GM18858 (cell line): Measurements from ENCODE around the gene TBL2.
"Not testable (repeated sequence)": the region's sequence is repeated elsewhere in the genome, so short reads cannot be mapped to it uniquely, and the experiment has no call there.

Experiments used
- ATAC-seq: cut with Tn5 transposase; IDR thresholded peaks from one replicate; pipeline ENCODE4 v1.9.1; 2021; ENCODE audit not compliant: unreplicated experiment

The TBL2 gene

GRCh38 chr7:73606801-73607691 is 28.7 kb upstream of the TBL2 start:
- no peak for ATAC-seq

GRCh38 chr7:73605601-73606220 is 27.3 kb upstream of the TBL2 start:
- no peak for ATAC-seq

GRCh38 chr7:73602721-73603651 is 24.6 kb upstream of the TBL2 start:
- ATAC-seq = no peak

GRCh38 chr7:73599916-73600315 is 21.5 kb upstream of the TBL2 start:
- ATAC-seq = no peak

DNA sequence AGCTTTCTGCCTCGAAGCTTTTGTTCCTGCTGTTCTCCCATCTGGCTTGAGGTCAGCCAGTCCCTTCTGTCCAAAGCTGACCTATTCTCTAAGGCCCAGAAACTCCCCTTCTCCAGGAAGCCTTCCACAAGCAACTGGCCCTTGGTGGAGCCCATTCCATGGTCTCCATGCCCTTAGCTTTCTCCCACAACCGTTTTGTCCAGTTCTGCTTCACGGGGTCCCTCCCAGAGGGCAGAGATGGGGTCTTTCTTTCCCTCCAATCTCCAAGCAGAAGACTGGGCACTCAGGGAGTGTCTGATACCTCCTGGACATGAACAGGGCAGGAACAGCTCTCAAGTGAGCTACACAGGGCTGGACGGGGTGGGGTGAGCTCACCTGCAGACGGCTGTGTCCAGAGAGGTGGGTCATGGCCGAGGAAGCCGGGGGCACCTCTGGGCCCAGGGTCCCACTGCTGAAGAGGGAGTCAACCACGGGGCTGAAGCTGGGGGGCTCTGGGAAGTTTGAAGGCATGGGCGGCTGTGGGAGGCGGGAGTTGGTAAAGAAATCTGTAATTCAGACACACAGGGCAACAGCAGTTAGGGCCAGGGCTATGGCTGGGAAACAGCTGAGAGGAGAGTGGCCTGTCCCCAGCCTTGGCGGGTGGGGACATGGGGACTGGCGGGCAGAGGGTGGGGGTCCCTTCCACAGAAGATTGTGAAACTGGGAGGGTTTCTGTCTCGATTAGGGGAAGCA is 20.9 kb upstream of the TBL2 start:
- ATAC-seq = no peak

DNA sequence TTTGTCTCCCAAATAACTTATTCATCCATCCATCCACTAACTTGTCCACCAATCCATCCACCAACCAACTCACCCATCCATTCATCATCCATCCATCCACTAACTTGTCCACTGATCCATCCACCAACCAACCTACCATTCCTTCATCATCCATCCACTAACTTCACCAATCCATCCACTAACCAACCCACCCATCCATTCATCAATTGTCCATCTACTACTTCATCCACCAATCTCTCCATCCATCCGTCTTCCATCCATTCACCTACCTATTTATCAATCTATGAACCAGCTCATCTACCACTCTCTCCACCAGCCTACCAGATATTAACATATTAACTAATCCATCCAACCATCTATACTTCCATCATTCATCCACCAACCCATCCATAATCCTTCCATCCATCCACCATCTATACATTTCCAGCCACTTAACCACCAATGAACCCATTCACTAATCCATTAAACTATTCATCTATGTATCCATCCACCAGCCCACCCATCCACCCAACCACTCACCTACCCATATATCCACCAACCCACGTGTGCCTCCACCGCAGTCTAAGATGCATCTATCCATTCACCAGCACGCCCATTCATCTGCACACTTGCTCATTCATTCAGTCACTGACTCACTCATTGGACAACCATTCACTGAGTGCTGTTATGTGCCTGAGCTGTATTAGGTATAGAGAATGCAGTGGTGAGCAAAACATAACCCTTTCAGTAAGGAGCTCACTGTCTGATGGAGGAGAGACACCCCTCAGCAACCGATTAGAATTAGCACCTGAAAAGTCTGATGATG is 19.8 kb upstream of the TBL2 start:
- ATAC-seq = no peak

GRCh38 chr7:73596191-73597065 is 18.0 kb upstream of the TBL2 start:
- ATAC-seq = no peak

DNA sequence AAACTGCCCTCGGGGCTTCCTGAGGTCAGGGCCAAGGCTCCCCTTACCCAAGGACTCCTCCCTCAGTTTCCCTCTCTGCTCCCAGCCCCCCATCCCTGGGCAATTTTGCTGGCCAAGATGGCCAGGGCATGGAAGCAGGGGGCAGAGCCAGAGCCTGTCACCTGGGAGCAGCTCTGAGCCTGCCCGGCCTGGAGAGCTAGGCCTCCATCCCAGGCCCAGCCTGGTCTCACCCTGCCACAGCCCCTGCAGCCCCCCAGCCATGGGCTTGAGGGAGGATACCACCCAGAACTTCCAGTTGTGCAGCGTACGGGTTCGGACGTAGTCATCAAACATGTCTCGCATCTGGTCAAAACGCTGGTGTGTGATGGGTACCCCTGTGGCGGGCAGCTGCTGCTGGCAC is 17.0 kb upstream of the TBL2 start:
- ATAC-seq = no peak

- no peak for ATAC-seq
These were observed 15.0 kb upstream of the TBL2 start for GRCh38 chr7:73593207-73594045.

GRCh38 chr7:73586911-73587310 is 8.5 kb upstream of the TBL2 start:
- no peak for ATAC-seq

DNA sequence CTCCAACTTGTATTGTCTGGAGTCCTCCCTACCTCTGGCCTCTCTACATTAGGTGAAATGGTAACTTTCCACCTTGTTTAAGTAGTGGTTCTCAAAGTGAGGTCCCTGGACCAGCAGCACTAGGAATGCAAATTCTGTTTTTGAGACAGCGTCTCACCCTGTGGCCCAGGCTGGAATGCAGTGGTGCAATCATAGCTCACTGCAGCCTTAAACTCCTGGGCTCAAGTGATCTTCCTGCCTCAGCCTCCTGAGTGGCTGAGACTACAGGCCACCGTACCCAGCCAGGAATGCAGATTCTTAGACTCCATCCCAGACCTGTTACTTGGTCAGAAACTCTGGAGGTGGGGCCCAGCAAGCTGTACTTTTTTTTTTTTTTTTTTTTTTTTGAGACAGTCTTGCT is 6.8 kb upstream of the TBL2 start:
- no peak for ATAC-seq

DNA sequence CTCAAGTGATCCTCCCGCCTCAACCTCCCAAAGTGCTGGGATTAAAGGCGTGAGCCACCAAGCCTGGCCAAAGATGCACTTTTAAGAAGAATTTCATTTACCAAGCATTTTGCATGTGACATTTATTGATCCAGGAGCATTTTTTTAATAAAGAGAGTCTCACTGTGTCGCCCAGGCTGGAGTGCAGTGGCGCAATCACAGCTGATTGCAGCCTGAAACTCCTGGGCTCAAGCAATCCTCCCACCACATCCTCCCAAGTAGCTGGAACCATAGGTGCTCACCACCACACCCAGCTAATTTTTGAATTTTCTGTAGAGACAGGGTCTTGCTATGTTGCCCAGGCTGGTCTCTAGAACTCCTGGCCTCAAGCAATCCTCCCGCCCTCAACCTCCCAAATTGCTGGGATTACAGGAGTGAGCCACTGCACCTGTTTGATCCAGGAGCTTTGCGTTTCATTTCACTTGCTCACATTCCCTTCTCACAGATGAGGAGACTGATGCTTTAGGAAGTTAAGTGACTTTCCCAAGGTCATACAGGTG is 4.4 kb upstream of the TBL2 start:
- no peak for ATAC-seq

GRCh38 chr7:73581006-73581405 is 2.6 kb upstream of the TBL2 start:
- ATAC-seq = not testable (repeated sequence)

DNA sequence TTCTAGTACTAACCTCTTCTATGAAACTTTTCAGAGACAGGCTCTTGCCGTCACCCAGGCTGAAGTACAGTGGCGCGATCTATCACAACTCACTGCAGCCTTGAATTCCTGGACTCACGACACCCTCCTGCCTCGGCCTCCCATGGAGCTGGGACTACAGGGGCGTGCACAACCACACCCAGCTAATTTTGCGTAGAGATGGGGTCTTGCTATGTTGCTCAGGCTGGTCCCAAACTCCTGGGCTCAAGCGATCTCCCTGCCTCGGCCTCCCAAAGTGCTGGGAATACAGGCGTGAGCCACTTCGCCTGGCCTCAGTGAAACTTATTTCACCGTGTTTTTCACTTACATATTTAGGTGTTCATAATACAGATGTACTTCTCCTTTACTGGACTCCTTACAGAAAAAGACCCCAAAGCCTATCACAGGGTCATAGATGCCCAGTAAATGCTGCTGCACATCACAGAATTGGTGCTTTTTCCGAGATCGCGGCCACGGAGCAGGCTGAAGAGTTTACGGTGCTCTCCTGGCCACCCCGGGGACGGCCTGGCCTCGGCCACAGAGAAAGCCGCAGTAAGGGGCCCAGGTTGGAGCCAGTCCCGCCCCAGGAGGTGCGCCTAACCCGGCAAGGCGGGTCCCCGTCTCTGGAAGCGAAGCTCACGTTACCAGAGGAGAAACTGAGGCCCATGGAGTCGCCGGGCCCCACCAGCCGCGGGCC is 595 bp downstream of the TBL2 start:
- ATAC-seq = peak; percentile 1

- ATAC-seq = no peak
These were observed 4.6 kb downstream of the TBL2 start for GRCh38 chr7:73573791-73574190.

- no peak for ATAC-seq
These were observed 5.1 kb downstream of the TBL2 start for GRCh38 chr7:73573276-73573675.

DNA sequence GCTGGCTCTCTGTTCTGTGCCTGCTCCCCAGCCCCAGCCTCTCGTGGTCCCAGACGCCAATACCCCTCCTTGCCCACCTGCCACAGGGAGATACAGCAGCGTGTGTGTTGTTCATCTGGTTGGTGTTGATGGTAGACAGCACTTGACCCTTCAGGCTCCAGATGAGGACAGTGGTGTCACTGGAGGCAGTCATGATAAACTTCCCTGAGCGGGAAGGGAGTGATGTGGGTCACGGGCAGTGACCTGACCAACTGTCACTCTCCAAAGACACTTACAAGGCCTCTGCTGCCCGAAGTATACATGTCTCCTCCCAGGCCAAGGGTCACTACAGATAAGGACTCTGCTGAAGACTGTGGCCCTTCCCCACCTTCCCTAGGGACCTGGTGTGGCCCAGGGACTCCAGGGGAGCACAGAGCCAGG is 5.6 kb downstream of the TBL2 start:
- no peak for ATAC-seq
